GM19239 (cell line): ENCODE results near the gene PHLPP1.

Experiments used
- DNase-seq: peaks from one replicate; pipeline ENCODE4 v3.0.0; 2011; ENCODE audit warnings: low spot score; ENCODE audit not compliant: insufficient read length
- FAIRE-seq: peaks from 2 replicates; lab custom pipeline; 2011; peaks lifted over from hg19 to GRCh38; lab: Jason Lieb, UNC

The PHLPP1 gene

DNA sequence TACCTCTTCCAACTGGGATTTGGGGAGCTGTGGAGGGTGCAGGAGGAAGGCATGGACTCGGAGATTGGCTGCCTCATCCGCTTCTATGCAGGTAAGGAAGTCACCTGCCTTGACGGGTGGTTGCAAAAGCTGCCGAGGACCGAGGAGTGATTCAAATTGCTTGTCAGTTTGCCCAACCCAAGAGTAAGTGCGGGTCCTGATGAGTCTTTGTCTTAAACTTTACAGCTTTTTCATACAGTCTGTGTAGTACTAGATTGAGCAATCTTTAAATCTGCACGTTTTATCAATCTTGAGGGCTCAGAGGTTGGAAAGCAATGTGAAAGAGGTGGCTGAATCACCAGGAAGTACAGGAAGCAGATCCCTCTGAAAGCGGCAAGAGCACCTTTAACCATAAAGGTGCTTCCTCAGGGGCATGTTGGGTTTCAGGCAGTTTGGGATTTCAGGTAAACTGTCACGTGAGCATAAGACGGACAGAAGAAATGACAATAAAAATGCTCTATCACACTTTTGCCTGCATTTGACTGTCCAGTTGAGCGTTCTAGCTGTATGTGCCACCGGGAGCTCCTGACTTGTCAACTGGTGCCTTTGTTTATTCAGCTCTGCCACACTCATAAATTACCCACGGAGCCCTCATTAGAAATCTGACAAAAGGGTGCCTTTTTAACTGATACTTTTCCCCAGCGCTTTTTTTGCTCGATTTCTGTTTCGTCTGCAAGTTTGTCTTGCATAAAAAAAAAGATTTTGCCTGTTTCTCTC lies 2.0 kb downstream of the PHLPP1 start:
- peak; percentile 93 for FAIRE-seq

DNA sequence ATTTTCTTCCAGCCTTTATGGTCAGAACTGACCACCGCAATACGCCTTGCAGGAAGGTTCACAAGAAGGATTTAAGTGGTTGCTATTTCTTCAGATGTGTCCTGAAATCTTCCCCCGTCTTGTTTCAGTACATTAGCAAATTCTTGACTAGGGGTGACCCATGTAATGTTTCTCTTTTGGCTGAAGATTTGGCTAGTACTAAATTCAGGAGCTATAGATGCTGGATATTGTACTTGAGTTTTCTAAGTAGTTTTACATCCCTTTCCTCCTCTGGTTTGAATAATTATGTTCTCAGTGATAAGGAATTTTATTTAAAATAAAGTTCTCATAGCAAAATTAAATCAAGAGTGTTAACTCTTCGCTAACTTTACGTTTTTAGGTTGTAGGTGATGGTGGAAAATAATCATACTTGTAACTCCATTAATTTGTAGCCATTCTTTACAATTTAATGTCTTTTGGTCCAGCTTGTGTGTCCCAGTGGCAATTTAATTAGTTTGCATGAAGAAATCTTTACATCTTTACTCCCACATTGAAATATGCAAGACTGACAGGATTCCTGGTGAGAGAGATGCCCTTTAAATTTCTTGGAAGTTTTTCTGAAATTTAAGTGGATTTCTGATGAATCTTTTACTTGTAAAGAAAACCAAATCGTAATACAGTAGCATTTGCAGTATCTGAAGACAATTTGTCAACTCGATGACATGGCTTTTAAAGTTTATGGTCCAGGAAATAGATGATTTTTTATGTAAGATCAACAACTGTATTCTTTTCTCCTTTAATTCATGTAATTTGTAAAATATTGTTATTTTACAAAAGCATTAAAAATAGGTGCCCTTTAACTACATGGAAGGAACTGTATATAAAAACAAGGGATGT lies 2.8 kb downstream of the PHLPP1 start:
- no peak for DNase-seq
- peak; percentile 33 for FAIRE-seq

More for the DNA sequence above, 2.0 kb downstream of the PHLPP1 start:
- peak; percentile 12 for DNase-seq

GRCh38 chr18:62720048-62720447 lies 4.7 kb downstream of the PHLPP1 start:
- DNase-seq (no peak), FAIRE-seq (peak; percentile 56)

DNA sequence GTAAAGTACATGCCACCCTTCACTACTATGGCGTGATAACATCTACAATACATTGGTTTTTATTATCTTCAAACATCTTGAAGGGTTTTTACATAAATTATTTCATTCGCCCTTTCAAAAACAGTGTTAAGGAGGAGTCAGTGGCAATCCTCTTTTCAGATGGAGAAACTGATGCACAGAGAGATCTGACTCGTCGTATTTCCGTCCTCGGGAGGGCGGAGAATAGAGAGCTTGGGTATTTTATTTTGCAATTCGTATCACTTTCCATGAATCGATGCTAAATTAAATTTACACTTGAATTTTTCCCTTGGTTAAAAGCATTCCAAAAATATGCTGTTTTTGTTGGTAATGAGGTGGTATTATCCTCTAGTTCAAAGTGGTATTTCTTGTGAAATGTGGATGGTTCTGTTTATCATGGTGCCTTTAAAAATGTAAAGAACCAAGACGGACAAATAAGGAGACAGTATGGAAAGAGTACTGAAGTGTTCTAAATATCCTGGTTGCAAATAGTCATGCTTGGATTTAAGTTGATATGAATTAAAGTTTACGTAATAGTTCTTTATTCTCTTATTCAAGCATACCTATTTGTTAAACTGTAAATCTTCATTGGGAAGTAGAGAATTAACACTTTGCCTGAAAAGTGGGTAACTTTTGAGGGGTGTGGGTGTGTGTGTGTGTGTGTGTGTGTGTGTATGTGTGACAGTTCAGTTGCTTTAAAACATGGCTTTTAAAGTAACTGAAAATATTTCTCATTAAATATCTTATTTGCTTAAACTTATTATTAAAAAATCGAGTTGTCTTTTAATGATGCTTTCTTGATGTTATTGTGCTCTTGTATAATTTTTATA lies 5.6 kb downstream of the PHLPP1 start:
- FAIRE-seq, result peak; percentile 54
- no peak for DNase-seq

DNA sequence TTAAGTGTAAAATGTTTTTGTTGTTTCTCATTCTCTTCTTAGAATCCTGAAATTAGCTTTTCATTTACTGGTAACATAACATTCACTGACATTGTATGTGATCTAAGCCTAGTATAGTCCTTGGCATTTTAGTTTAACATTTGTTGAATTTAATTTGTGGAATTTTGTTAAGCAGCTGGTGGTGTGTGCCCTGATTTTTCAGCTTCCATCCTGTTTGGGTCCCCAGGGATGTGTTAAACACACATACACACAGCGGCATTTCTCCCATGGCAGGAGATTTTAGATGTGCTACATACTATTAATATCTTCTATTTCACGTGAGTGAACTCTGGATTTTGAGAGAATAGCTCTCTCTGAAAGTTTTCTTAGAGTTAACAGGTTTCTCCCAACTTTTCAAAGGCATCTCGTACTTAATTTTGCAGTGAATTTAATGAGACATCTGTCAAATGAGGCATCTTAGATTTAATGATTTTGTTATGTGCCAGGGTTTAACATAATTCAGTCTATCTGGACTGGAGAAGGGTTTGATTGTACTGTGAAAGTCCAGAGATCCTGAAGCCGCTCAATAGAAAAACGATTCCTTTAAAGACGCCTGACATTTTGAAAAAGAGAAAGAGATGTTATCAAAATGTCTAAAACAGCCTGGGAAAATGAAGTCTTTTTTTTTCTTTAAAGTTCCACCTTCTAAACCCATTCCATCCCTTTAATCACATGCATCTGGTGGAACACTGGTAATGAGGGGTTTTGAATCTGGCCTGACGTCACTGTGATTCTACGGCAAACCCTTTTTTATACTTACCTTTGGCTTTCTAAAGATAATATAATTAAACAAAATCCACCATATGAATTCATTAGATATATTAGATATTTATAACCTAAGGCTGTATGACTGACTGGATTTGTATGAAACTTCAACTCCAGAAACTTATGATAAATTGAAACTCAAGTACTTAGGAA lies 6.8 kb downstream of the PHLPP1 start:
- DNase-seq (no peak), FAIRE-seq (no peak)

GRCh38 chr18:62723666-62724281 lies 8.4 kb downstream of the PHLPP1 start:
- peak; percentile 51 for FAIRE-seq
- no peak for DNase-seq

GRCh38 chr18:62725896-62726295 lies 10.6 kb downstream of the PHLPP1 start:
- no peak for DNase-seq
- FAIRE-seq, result peak; percentile 23

GRCh38 chr18:62728254-62728653 lies 12.9 kb downstream of the PHLPP1 start:
- FAIRE-seq, result no peak

GRCh38 chr18:62729487-62730386 lies 14.4 kb downstream of the PHLPP1 start:
- peak; percentile 74 for FAIRE-seq
- DNase-seq, result no peak

More at GRCh38 chr18:62728254-62728653, 12.9 kb downstream of the PHLPP1 start:
- no peak for DNase-seq

DNA sequence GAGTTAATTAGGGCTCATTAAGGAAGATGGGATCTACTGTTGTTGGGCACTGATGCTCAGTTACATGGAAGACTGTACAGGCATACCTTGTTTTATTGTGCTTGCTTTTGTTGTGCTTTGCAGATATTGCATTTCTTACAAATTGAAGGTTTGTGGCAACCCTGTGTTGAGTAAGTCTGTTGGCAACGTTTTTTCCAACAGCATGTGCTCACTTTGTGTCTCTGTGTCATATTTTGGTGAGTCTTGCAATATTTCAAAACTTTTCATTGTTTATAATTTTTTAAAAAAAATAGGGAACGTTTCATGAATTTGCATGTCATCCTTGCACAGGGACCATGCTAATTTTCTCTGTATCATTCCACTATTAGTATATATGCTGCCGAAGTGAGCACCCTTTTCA lies 15.6 kb downstream of the PHLPP1 start:
- DNase-seq, result no peak
- FAIRE-seq, result no peak

DNA sequence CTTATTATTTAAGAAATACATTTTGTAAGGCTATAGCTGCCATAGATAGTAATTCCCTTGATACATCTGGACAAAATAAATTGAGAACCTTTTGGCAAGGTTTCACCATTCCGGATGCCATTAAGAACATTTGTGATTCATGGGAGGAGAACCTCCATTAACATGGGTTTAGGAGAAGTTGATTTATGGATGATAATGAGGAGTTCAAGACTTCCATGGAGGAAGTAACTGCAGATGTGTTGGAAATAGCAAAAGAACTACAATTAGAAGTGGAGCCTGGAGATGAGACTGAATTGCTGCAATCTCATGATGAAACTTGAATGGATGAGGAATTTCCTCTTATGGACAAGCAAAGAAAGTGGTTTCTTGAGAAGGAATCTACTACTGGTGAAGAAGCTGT lies 17.3 kb downstream of the PHLPP1 start:
- no peak for DNase-seq
- no peak for FAIRE-seq

DNA sequence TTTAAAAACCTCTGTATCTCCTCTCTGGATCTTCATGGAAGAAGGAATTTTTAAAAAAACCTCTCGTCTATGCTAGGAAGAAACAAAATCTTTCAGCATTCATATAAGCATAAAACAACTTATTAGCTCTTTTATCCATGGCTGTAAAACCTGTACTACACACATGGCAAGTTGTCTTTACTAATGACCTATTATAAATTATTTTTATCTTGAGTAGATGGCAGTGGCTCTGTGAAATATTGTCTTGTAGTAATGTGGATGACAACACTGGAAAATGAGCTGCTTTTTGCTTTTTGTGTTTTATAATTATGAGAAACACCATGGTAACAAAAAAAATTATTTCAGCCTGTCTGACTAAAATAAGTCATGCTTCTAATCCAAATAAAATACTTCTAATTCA lies 18.9 kb downstream of the PHLPP1 start:
- DNase-seq (no peak), FAIRE-seq (no peak)

DNA sequence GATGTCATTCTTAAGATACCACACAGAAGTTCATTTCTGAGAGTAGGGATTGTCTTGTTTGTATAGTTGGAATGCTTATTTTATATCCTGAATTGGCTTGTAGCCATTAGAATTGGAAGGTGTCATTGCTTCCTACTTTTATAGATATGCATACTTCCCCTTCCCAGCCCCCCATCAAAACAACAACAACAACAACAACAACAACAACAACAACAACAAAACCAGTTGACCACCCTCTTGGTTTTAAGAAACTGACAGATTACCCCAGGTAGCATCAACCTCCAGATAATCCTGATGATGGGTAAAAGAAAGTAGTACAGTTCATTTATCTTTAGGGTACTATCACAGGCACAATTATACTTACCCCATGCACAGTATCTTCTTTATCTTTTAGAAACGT lies 20.0 kb downstream of the PHLPP1 start:
- no peak for DNase-seq
- no peak for FAIRE-seq

DNA sequence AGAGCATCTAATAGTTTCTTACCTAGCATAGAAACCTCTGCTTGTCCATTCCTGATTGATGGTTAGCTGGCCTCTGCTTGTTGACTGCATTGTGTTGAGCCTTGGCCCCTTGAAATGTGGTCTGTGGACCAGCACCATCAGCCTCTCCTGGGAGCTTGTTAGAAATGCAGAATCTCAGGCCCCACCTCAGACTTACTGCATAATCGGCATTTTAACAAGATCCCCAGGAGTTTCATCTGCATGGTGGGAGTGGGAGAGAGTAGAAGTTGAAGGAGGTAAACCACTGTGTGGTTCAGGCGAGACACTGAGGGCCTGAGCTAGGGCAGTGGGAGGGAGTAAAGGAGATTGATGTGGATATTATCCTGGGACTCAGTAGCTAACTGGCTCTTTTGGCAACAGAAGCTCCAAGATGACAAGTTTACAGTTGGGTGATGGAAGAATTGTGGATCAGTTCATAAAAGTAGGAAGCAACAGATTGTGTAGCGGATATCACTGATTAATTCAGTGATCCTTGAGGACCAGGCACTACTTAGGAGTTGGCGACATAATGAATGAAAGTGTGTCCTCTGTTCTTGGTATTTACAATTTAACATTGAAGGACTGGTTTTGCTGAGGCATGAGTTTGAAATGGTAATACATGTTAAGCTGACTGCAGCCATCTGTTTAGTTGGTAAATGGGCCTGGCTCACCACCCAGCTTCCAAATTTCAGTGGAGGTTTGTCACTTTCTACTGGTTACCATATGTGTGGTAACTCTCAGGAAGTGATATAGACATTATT lies 20.9 kb downstream of the PHLPP1 start:
- FAIRE-seq (no peak), DNase-seq (no peak)

- FAIRE-seq (no peak), DNase-seq (no peak)
Measured at GRCh38 chr18:62737241-62737873, 22.0 kb downstream of the PHLPP1 start.

- FAIRE-seq (no peak), DNase-seq (no peak)
Measured at GRCh38 chr18:62738639-62739038, 23.3 kb downstream of the PHLPP1 start.

DNA sequence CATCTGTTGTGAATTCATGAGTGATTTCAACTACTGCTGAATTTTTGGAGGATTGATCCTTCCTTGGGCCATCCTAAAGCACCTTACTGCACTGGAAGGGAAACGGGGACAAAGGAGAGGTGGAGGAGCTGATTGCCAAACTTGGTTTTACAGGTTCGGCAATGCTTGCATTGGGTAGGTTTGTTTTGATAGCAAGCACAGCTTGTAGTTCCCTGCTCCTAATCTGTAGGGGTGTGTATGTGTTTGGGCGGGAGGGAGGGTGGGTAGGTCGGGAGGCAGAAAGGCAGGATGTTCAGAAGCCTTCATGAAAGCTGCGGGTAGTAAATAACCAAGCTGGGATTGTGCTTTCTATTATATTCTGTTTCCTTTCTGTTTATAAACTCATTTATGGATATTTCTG lies 24.6 kb downstream of the PHLPP1 start:
- no peak for FAIRE-seq
- no peak for DNase-seq
